Fibroblast of villous mesenchyme (primary cell): ENCODE data around the gene USE1. TPM values are rescaled to one million over a fixed set of nuclear protein-coding genes. Genes with fewer than 3 reads are reported as not detected.
A peak's percentile ranks its signal among the peaks of the same experiment; 100 is the strongest.

Source experiments
- DNase-seq: peaks from one replicate; pipeline ENCODE4 v3.0.0-alpha.2; 2010; ENCODE audit warnings: low read depth
- H3K4me3 ChIP-seq: 2 replicates; pipeline ENCODE4 v1.5.1; 2011; ENCODE audit warnings: low read depth, mild to moderate bottlenecking, low read length
- CTCF ChIP-seq: IDR thresholded peaks from 2 replicates; pipeline ENCODE4 v1.5.1; 2012; ENCODE audit warnings: low read depth, mild to moderate bottlenecking, low read length; ENCODE audit not compliant: insufficient read depth
- total RNA-seq: library from RNA; depleted of rRNA; stranded (reverse); fragments of >200 nt; gene quantifications from 2 replicates; pipeline ENCODE4 v1.2.3, GENCODE V29; 2012

Gene USE1
- total RNA-seq, 1 donor: 18.1 TPM

DNA sequence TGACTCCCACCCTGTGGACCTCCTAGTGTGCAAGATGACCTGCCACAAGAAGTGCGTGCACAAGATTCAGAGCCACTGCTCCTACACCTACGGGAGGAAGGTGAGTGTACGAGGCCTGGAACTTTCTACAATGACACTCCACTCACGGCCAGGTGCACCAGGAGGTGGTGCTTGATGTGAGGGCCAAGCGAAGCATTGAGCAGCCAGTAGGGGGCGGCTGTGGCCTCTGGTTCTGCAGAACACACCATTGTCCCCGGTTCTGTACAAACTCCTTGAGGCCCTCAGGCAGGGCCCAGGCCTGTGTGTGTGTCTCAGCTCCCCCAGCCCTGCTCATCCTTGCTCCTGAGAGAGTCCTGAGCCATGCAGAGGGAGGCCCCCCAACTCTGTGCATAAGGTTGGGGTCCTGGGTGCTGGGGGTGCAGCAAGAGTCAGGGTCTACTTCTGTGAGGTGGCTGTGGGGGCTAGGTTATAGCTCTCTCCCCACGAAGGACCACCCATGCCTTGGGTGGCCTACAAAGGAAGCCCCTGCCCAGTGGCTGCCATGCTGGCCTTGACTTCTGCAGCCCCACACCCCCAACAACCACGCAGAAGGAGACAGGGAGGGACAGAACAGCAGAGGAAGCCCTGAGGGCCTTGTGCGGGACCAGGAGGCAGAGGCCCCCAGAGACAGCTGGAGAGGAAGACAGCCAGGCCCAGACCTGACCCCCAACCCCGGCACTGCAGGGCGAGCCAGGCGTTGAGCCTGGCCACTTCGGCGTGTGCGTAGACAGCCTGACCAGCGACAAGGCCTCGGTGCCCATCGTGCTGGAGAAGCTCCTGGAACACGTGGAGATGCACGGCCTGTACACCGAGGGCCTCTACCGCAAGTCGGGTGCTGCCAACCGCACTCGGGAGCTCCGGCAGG is 9.7 kb upstream of the USE1 start:
- H3K4me3 ChIP-seq: no peak overlapping the region
- peak; percentile 76 for TF ChIP-seq CTCF
- DNase-seq: peak; percentile 57

- no peak overlapping the region for H3K4me3 ChIP-seq
- no peak for TF ChIP-seq CTCF
- DNase-seq: no peak
Observed at GRCh38 chr19:17206736-17207581, 8.2 kb upstream of the USE1 start.

DNA sequence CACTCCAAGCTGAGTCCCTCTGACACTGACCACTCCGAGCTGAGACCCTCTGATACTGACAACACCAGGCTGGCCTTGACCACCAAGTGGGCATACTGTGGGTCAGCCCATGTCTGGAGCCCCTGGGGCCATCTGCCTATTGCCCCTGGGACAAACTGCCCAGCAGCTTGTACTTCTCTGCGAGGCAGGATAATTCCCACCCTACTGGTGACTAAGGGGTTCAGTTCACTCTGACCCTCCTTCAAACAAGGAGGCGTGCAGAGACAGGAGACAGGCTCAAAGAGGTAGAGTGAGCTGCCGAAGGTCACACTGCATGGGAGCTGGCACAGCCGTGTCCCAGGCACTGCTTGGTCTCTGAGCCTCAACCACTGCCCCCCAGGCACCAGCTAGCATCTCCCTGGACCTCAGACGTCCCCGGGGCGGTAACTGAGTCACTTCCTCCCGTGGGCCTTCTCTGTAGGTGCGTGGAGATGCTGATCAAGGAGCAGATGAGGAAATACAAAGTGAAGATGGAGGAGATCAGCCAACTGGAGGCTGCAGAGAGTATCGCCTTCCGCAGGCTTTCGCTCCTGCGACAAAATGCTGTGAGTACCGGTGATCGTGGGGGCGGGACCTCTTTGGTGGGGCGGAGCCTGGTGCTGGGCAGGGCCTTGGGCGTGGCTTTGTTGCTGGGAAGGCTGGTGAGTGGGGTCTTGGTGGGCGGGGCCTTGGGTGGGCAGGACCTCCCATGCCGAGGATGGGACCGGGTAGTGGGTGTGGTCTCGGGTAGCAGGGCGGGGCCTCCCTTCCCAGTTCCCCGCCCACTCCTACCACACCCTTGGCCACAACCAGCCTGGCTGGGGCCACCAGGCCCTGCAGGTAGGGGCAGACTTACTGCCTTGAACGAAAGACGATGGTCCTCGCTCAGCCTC is 5.8 kb upstream of the USE1 start:
- DNase-seq: peak; percentile 41
- no peak overlapping the region for H3K4me3 ChIP-seq
- no peak for TF ChIP-seq CTCF

- no peak for TF ChIP-seq CTCF
- no peak for DNase-seq
- H3K4me3 ChIP-seq: no peak overlapping the region
Observed at GRCh38 chr19:17210296-17210695, 4.9 kb upstream of the USE1 start.

- no peak for DNase-seq
- no peak for TF ChIP-seq CTCF
Observed at GRCh38 chr19:17211547-17212446, 3.4 kb upstream of the USE1 start.

More at GRCh38 chr19:17211547-17212446, 3.4 kb upstream of the USE1 start:
- H3K4me3 ChIP-seq: no peak overlapping the region
